HG03139 (cell line): ENCODE measurements around the gene SPARC.
"Not testable (repeated sequence)": the region's sequence is repeated elsewhere in the genome, so short reads cannot be mapped to it uniquely, and the experiment has no call there.

Experiments used
- ATAC-seq: cut with Tn5 transposase; IDR thresholded peaks from one replicate; pipeline ENCODE4 v1.9.1; 2021; ENCODE audit not compliant: unreplicated experiment

SPARC gene

DNA sequence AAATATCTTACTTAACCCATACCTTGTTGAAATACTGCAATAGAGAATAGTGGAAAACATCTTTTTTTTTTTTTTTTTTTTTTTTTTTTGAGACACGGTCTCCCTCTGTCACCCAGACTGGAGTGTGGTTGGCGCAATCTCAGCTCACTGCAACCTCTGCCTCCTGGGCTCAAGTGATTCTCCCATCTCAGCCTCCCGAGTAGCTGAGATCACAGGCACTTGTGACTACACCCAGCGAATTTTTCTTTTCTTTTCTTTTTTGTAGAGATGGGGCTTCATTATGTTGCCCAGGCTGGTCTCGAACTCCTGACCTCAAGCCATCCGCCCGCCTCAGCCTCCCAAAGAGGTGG is 6.6 kb downstream of the SPARC start:
- not testable (repeated sequence) for ATAC-seq

DNA sequence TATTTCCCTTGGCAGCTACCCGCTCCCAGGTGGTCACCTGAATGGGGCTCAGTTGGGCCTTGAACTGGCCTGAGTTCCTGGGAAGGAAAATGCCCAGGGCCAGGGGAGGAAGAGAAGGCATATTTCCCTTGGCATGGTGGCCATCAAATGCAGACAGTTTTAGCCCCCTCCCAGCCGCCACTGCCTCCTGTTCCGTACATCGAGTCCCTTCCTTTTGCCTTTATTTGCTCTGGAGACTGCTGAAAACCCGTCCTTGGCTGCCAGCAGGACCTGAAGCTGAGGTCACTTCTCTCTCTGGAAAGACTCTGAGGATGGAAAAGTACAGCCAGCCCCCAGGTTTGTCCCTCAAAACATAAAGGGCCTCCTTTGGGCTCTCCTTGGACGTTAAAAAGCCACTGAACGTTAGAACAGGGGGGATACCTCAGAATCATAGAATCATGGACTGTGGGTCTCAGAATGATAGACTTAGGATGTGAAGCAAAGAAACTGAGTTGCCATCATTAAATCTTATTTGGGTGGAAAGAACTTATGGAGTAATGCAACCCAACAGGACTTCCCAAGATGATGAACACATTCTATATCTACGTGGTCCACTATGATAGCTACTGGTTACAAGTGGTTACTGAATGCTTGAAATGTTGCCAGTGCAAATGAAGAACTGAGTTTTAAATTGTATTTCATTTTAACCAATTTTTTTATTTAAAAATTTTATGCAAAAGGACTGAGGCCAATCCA is 7.1 kb downstream of the SPARC start:
- no peak for ATAC-seq

DNA sequence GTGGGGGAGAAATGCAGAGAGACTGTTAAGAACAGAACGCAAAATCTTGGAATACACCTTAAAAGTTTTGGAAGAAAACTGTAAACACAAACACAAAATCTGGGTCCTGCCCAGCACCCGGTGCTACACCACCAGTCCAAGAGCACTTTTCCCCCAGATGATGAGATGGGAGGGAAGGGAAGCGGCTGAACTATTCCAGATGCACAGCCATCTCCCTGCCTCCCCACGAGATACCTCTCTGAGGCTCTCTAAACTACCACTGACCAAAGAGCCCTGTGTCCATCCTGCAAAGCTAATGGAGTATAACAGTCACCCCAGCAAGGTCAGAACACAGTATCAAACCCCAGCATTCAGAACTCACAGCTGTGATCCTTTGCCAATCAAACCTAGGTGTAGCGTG is 8.0 kb downstream of the SPARC start:
- ATAC-seq = no peak

GRCh38 chr5:151677776-151678545 is 8.8 kb downstream of the SPARC start:
- no peak for ATAC-seq

- ATAC-seq = no peak
Observed at GRCh38 chr5:151676719-151677118, 10.0 kb downstream of the SPARC start.

- ATAC-seq = no peak
Observed at GRCh38 chr5:151676314-151676712, 10.4 kb downstream of the SPARC start.

DNA sequence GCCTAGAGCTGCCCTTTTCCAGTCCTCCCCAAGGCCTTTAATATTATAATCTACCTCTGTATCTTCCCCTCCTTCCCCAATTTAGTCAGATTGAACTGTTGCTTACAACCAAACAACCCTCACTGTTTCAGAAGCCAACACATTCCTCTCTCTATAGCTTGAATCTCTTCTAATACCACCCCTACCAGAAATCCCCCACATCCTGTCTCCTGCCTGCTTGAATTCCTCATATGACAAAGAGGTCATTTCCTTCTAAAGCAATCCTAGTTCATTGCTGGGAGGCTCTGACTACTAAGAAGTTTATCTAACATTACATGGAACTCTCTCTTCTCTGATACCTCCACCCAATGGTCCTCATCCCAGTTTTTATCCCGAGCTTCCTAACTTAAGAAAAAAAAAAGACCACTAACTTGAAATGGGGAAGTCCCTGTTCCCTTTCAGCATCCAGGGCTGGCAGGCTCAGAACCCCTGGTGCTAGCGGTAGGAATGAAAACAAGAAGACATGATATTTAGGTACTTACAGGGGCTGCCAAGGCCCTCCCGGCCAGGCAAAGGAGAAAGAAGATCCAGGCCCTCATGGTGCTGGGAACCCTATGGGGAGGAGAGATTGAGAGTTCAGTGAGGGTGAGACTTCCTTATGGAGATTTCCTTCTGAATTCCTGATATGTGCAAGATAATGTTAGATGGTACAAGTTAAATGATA is 11.0 kb downstream of the SPARC start:
- no peak for ATAC-seq

DNA sequence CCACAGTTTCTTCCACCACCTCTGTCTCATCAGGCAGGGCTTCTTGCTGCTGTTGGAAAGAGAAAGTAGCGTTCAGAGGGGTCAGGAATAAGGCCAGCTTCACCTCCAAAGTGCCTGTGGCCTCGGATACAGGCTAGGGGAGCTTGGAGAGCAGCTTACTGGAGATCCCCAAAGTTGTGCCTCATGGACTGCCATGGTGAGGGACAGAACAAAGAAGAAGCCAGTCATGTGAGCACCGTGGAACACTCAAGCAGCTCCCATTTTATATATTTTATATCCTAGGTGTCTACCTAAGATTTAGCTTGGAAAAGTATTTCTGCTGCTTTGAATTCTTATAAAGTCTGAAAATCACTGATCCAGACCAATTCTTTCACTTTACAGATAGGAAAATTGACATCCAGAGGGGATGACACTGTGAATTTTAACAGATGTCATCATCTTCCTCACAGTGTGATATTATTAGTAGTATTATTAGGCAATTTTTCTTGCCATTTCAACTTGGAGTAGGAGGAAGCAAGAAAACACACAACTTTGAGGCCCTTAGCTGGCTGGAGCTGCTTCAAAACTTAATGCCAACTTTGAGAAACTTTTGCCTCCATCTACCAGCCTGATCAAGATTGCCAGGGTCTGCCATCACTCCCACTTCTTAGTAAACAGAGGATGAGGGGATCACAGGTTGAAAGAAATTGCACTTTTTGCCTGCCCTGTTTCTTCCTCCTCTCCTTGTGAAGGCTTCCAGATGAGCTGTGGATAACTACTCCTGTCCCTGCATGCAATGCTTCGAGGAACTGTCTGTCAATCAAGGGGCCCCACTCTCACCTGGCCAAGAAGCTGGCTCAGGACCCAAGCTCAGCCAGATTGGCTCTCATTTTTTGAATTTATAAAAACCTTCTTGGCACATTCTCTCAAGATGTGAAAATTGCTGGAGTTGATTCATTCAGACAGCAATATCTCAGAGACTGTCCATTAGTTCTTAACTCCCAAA is 11.8 kb downstream of the SPARC start:
- no peak for ATAC-seq

DNA sequence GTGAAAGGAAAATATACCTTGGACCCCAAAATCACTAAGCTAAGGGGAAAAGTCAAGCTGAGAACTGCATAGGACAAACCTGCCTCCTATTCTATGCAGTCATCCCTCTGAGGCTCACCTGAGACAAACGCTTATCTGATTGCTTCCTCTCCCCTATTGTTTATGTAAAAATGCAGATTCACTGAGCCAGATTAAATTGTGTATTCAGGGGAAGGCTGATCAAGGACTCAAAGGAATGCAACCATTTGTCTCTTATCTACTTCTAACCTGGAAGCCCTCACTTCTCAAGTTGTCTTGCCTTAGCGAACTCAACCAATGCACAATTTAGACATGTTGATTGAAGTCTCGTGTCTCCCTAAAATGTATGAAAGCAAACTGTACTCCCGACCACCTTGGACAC is 13.3 kb downstream of the SPARC start:
- ATAC-seq = no peak

DNA sequence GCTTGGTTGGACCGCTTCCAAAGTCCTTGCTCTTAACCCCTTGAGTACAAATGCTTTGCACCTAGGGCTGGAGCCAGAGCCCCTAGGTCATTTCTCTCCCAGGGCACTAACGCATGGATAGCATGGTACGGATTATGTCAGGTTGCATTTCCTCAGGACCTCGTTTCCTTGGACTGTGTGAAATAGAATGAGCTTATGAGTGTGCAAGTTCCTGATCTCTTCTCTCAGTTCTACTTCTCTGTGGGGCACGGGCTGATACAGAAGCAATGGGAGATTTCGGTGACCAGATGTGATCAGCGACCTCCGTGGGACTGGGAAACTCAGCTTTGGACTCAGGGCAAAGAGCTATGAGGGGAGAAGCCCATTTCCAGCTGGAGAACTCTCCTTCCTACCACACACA is 14.2 kb downstream of the SPARC start:
- ATAC-seq = no peak

DNA sequence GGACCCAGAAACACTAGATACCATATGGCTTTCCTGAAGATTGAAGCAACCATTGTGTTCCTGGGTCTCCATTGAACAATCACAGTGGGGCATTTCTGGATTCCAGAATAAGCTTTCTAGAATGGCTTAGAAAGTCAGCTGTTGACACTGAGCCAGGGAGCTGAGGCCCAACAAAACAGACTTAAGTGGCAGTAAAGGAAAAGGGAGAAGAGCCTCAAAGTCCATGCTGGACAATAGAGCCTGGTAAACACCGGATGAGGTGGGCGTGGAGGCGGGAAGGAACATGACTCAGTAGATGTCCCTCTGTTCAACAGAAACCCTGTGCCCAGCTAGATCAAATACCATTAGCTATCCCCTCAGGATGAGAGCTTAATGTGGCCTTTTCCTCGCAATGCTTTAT is 14.8 kb downstream of the SPARC start:
- no peak for ATAC-seq

DNA sequence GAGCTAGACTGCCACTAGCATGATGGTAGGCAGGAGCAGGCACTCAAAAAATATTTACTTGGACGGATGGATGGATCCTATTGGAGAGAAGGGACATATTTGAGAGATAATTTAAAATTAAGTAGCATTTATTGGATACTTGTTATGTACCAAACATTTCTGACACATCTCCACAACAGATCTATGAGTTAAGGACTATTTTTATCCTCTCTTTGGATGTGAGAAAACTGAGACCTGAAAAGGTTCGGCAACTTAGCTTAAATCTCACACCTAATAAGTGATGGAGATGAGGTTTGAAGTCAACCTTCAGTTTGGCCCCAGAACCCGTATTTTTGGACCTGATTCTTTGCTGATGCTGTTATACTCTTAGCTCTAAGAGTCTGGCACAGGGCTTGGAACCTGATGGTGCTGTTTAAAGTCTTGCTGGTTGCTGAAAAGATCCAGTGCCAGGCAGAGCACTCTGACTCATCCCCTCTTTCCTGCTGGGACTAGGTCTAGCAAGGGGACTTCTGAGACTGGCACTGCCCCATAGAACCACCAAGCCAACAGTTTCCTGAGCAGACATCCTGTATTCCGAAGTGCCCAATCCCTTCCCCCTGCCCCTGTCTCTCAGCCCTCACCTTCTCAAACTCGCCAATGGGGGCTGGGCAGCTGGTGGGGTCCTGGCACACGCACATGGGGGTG is 15.6 kb downstream of the SPARC start:
- no peak for ATAC-seq

DNA sequence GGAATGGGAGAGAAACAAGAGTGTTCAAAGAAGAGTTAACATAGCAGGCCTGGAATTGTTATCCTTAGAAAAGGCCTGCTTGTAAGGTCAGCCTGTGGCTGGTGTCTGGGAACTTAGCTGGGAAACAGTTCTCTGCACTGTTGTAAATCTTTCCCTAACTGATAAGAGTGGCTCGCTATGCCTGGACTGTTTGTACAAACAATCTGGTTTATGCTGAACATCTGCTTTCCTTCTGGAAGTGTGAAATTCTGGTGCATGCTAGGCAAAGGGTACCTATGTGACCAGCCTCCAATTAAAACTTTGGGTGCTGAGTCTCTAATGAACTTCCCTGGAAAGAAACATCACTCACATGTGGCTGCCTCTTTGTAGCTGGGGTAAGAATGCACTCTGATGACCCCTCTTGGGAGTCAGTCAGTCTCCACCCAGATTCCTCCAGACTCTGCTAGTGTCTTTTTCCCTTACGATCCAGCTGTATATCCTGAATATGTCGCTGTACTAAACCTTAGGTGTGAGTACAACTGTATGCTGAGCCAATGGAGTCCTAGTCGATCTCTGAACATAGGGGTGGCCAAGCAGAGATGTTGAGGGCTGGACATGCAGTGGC is 16.5 kb downstream of the SPARC start:
- ATAC-seq = no peak

DNA sequence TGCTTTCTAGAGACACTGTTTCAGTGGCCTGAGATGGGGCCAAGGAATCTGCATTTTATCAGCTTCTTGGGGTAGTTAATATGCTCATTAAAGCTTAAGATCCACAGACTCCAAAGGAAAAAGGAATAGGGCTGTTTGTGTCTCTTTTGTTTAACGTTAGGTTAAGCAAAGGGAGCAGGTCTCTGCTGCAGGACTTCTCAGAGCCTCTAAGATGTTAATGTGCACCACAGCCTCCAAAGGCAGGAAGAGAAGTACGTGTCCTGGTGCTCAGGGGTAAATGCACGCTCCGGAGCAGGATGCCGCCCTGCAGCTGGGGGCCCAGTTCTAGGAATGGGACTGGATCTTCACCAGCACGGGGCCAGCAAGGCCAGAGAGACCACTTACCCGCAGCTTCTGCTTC is 19.6 kb downstream of the SPARC start:
- ATAC-seq = no peak

DNA sequence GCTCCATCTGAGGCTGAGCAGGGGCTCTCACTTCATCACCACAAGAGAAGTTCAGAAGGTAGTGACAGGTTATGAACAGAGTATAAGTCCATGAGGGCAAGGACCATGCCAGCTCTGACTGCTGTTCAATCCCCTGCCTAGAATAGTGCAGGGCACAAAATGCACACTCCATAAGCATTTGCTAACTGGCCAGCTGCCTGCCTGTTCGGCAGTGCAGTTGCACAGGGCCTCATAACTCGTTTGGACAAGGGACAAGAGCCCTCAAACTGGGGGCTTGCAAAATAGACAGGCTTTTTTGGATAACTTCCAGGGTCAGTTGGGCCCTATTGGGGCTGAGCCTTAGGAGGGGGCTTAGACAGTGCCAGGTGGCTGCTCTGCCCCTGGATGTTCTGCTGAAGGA is 21.1 kb downstream of the SPARC start:
- no peak for ATAC-seq

DNA sequence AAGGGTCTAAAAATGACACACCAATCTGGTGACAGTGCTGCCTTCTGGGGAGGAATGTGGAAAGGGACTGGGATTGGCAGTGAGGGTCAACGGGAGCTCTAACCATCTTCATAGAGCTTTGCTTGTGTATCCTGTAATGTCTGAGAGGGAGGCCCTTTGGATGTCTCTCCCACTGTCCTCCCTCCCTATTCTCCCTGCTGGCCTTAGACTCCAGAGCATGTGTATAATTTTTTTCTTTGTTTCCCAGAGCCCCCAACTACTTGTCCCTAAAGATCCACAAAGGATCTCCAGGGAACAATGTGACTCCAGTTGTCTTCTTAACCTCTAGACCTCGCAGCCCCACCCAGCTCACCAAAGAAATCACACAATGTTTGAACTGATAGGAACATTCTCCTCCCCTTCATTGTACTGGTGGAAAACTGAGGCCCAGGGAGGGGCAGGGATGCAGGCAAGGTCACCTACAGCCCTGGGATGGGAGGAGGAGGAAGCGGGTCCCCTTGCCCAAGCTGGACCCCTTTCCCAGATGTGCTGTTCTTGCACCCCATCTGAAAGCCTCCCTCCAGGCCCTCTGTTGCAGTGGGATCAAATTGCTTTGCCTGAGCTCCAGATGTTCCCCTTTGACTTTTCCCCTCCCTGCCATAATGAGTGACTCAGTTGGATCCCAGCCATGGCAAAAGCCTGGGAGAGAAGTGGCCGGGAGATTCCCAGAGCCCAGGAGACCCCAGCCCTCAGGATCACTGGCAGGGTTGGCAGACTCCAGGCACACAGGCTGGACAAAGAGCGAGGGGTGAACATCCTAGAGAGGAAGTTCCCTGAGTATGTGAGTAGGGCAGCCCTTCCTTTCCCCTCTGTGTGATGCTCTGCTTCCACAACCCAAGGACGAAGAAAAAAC is 21.8 kb downstream of the SPARC start:
- no peak for ATAC-seq

GRCh38 chr5:151663617-151664293 is 23.0 kb downstream of the SPARC start:
- no peak for ATAC-seq

- no peak for ATAC-seq
Observed at GRCh38 chr5:151662805-151663204, 23.9 kb downstream of the SPARC start.
